IMR-90 (cell line): ENCODE measurements around the gene BRF1.

Experiments
- CTCF ChIP-seq: conservative IDR thresholded peaks from 2 replicates; pipeline ENCODE4 v1.5.1; 2012; ENCODE audit warnings: mild to moderate bottlenecking, low read depth, low read length, improper control_type of control experiment
- ELK1 ChIP-seq: fragments of 150-350 bp; IDR thresholded peaks from 2 replicates; pipeline ENCODE4 v1.6.1; 2016; ENCODE audit warnings: low read depth, mild to moderate bottlenecking, low read length, moderate library complexity, borderline replicate concordance
- MAZ ChIP-seq: IDR thresholded peaks from 2 replicates; pipeline ENCODE4 v1.6.1; 2012; ENCODE audit warnings: low read depth, mild to moderate bottlenecking, low read length, improper control_type of control experiment, moderate library complexity, borderline replicate concordance
- POLR2A ChIP-seq: IDR thresholded peaks from 2 replicates; pipeline ENCODE4 v1.6.1; 2012; ENCODE audit warnings: mild to moderate bottlenecking, low read depth, low read length
- RAD21 ChIP-seq: IDR thresholded peaks from 2 replicates; pipeline ENCODE4 v1.6.1; 2012; ENCODE audit warnings: low read length, improper control_type of control experiment
- RFX5 ChIP-seq: IDR thresholded peaks from 2 replicates; pipeline ENCODE4 v1.8.0; 2012; ENCODE audit warnings: low read depth, mild to moderate bottlenecking, low read length, moderate library complexity
- USF2 ChIP-seq: fragments of 150-350 bp; IDR thresholded peaks from 2 replicates; pipeline ENCODE4 v1.6.1; 2017; ENCODE audit warnings: mild to moderate bottlenecking, antibody characterized with exemption, low read length, low read depth

- TF ChIP-seq POLR2A (no peak), CTCF (no peak), USF2 (no peak), ELK1 (no peak), RAD21 (no peak), MAZ (no peak), RFX5 (no peak)
Observed at GRCh38 chr14:105203701-105204100, 97.1 kb downstream of the BRF1 start.
